OCI-M2 (cell line): ENCODE results near the gene DDX54.
"Not testable (repeated sequence)": the region's sequence is repeated elsewhere in the genome, so short reads cannot be mapped to it uniquely, and the experiment has no call there.

Source experiments
- DNase-seq: peaks from one replicate; lab custom pipeline; 2025; ENCODE audit not compliant: unreplicated experiment; lab: John Stamatoyannopoulos, UW

Gene DDX54

DNA sequence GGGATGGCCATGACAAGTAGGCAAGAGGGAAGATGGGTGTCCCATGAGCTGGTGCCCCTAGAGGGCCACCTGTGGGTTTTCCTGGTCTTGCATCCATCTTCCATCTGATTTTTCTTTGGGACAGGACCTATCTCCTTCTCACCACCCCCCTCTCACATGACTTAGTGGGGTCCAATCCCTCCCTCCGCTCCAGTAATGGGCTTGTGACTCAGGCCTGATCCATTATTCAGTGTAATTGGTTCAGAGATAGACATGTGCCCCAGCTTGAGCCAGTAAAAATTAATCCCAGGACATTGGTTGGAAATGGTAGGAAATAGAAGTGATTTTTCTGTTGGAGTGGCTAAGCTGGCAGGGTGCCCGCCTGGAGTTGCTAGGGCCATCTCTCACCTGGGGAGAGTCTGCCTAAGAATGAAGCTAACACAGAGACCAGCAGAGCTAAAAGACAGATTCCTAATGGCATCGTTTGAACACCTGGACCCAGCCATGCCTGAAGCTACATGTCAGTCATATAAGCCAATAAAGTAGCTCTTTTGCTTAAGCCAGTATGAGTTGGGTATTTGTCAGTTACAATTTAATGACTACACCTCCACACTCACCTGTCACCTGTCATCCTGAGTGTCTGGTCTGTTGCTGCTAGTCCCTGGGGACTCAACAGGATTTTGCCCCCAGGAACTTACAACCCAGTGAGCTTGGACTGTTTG lies 64.5 kb downstream of the DDX54 start:
- no peak for DNase-seq

DNA sequence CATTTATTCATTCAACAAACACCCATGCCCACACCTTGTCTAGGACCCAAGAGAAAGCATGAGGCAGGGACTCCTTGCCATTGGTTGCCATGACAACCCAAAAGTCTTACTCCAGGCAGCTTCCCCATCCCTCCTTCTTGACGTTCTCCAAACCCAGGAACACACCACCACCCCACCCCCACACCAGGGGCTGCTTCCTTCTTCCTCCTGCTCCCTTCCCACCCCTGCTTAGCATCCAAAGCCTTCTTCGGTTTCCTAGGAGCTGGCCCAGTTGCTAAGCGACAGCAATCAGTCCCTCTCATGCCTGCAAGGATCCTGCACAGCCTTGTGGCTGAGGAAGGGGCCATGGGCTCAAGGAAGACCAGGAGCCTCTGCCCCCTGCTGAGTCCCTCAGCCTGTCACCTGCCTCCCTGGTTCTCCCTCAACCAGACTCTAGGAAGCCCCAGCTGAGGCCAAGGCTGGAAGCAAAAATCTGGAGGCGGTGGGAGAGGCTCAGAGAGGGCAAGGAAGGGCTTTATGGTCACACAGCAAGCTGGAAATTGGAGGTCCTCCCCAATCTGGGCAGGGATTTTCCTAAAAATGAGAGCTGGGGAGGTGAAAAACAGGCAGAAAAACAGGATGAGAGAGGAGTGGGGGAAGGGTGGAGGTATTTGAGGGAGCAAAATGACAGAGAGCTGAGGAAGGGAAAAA lies 65.2 kb downstream of the DDX54 start:
- no peak for DNase-seq

DNA sequence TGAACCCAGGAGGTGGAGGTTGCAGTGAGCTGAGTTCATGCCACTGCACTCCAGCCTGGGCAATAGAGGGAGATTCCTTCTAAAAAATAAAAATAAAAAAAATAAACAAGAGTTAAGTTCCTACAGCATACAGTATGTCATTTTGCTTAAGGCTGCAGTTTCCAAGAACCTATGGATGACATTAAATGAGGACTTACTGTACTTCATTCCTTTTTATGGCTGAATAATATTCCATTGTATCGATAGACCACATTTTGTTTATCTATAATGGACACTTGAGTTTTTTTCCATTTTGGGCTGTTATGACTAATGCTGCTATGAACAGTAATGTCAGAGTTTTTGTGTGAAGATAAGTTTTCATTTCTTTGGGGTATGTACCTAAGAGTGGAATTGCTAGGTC lies 67.1 kb downstream of the DDX54 start:
- DNase-seq = no peak

DNA sequence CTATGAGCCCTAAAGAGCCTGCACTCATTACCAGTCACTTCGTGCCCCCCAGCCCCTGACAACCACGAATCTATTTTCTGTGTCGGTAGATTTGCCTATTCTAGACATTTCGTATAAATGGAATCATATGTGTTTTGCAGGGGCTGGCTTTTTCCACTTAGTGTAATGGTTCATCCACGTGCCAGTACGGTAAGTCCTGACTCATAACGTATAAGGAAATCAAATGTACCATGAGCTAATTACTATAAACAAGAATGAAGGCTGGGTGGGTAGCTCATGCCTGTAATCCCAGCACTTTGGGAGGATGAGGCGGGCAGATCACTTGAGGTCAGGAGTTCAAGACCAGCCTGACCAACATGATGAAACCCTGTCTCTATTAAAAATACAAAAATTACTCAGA lies 67.6 kb downstream of the DDX54 start:
- not testable (repeated sequence) for DNase-seq

DNA sequence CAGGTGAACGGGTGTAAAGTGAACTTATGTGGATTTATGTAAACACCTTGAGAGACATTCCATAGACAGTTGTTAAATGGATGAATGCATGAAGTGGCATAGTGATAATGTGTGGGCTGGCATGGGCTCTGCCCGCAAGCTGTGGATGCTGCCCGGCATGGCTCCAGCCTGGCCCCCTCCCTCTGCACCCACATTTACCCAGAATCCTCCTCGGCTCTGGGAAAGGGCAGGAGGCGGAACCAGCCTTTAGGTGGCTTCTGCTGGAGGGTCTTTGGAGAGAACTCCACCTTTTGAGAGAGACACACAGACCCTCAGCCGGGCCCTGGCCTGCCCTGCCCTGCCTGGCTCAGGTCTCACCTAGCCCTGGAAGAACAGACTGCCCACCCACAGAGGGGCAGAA lies 68.4 kb downstream of the DDX54 start:
- DNase-seq = no peak

DNA sequence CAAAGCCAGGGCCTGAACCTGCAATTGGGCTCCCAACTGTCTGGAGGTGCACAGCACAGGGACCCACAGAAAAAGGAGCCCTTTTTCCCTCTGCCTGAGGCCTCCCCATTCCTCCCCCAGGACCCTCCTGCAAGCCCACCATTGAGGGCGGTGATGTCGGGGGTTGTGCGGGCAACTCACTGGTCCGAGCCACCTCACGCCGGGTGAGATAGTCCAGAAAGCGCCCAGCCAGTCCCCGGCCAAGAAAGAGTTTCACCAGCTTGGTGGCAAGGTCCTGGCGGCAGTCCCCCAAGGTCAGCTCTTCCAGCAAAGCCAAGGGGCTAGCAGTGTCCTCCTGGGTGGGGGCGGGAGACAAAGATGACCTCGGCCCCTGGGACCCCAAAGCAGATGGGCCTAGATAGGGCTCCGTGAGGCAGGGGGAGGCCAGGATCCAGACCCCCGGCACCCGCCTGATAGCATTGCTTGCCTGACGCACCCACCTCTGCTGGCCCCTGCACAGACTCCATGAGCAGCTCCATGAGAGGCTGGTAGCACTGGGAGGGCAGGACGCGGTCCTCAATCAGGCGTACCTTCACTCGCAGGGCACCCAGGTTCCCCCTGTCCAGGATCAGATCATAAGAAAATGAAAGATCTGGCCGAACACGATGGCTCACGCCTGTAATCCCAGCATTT lies 69.7 kb downstream of the DDX54 start:
- no peak for DNase-seq

DNA sequence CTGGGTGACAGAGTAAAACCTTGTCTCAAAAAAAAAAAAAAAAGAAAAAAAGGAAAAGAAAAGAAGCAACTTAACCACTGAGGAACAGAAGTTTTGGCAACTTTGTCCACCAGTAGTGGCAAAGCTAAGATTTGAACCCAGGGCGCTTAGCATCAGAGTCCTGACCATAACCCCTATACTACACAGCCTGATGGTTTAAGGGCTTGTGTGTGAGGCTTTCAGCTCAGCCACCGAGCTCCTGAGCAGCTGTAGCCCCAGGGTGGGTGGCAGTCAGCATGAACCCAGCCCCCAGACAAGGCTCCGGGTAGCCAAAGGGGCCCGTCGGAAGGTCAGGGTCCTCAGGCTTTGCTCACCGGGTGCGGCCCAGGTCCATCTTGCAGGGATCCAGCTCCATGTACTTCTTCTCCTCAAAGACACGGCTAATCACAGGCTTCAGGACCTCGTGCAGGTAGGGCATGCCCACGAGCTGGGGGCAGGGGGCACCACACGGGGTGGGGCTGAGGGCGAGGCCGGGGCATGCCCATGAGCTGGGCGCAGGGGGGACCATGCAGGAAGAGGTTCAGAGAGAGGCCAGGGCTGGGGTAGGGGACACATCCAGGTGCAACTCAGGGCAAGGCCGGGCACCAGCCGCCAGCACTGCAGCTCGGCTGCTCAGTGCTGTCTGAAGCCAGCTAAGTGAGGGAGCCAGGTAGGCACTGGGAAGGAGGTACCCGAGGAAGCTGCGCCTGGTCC lies 70.7 kb downstream of the DDX54 start:
- DNase-seq = no peak

DNA sequence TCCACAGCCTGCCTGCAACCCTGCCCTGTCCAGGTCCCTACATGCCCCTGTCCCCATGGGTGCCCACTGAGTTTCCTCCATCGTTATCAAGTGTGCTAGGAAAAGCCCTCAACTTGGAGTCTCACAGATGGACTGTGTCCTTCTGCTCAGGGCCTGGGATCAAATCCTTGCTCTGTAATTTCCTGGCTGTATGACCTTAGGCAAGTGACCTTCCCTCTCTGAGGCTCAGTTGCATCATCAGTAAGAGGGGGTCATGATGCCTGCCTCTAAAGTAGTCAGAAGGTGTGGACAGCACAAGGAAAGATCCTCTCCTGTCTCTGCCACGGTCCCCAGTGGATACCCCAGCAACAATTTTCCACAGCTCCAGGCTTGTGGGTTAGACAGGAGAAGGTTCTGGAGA lies 71.9 kb downstream of the DDX54 start:
- DNase-seq = no peak

DNA sequence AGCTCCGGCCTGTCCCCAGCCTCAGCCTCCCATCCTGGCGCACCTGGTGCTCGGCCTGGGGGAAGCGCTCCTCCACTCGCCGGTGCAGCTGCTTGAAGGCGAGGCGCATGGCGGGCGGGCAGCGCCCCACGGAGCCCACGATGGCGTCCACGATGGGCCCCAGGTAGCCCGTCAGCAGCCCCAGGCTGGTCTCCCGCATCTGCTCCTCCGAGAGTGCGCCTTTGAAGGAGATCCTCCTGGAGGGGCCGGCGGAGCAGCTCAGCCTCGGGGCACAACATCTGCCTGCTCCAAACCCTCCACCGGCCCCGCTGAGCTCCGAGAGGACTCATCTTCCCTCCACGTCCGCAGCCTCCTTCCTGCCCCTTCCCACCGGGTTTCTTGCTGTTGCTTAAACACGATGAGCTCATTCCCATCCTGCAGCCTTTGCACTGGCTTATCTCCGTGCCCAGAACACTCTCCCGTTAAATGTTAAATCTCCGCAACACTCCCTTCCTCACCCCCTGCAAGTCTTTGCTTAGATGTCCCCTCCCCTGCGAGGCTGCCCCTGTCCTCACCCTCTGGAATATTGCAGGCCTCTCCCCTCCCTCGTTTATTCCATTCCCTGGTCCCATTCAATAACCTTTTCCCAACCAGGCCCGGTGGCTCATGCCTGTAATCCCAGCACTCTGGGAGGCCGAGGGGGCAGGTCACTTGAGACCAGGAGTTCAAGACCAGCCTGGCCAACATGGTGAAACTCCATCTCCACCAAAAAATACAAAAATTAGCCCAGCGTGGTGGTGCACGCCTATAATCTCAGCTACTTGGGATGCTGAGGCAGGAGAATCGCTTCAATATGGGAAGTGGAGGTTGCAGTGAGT lies 73.0 kb downstream of the DDX54 start:
- DNase-seq = no peak

DNA sequence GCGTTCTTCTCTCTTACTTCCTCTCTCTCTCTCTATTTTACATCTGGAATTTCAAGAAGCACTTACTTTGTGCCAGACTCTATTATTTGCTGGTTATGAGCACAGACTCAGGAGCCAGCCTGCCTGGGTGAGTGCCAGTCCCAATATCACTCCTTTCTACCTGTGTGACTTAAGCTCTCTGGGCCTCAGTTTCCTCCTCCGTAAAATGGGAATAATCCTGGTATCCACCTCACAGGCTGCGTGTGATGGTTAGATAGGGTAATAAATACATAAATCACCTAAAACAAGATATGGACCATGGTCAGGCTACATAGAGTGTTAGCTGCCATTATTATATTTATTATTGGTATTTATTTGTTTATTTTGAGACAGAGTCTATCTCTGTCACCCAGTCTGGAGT lies 74.0 kb downstream of the DDX54 start:
- no peak for DNase-seq

DNA sequence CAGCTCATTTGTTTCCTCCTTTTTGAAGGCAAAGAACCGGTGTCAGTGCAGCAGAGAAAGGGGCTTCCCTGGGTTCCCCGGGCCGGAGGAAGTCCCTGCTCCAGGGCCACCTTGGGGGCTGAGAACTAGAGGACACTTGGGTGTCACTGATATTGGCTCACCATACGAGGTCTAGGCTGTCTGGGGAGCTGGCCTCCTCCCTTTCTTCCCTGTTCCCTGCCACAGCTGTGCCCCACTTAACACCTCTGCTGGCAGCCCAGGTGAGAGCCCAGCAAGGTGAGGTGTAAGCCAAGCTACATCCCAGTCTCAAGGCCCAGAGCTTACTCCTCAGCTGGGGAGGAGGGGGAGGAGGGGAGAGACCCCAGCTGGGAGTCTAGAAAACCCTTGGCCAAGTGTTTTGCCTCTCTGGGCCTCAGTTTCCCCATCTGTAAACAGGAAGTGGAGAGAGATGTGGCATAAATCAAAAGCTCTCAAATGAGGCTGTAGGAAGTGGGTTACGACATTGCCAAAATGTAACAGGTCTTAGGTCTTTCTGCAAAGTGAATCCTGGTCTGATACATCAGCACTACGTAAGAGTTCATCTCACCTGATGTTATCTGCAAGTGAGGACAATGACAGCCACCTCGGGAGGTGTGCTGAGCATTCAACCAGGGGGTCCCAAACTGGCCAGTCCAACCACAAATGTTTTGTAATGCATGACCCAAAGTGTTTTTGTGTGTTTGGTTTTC lies 75.2 kb downstream of the DDX54 start:
- DNase-seq = no peak

DNA sequence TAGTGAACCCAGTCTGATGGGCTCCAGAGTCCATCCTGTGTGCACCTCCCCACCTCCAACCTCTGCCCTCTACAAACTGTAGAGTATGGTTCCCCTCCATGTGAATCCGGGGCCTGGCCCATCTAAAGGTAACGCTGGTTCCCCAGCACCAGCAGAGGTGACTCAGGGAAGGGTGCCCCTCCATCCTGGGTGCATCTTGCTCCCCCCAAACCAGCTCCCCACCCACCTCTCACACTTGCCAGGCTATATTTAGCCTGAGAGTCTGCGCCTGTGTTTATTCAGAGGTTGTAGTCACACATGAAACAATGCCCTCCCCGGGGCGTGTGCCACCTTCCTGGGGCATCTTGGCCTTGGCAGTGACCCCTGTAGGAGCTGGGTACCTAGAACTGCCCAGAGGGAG lies 75.9 kb downstream of the DDX54 start:
- DNase-seq = no peak

DNA sequence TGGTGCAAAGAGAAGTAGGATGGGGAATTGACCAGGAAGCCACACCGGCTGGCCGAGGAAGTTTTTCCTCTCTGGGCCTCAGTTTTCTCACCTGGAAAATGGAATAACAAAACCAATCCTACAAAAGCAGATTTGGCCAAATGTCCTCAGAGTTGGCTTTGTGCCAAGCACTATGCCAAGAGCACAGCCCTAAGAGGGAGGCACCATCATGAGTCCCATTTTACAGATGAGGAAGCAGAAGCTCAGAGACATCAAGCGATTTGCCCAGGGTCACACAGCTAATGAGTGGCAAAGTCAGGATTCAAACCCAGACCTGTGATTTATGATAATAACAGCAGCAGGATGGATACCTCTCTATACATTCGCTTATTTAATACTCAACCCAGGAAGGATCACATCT lies 77.0 kb downstream of the DDX54 start:
- no peak for DNase-seq
